IMR-90 (cell line): Measurements from ENCODE around the gene RTN4IP1. TPM values are rescaled to one million over a fixed set of nuclear protein-coding genes. Genes with fewer than 3 reads are reported as not detected.

ENCODE experiments used
- ATAC-seq: fragments of 200-7000 bp; cut with Tn5 transposase; 2 replicates; pipeline ENCODE4 v1.9.1; 2020; ENCODE audit warnings: low read depth, mild to moderate bottlenecking, moderate library complexity
- BruUV-seq: library from RNA; stranded (reverse); fragments of 400-500 nt; replicated peaks from 2 replicates; lab custom pipeline; 2021; lab: Mats Ljungman, UMichigan
- CTCF ChIA-PET: fragments of 300-600 bp; formaldehyde crosslinking; extraction: SDS; loops from one replicate; lab custom pipeline; 2021; ENCODE audit warnings: antibody characterized with exemption; lab: Yijun Ruan, JAX
- POLR2A ChIA-PET: fragments of 300-600 bp; sonication (Branson Sonifier 250); formaldehyde crosslinking; loops from one replicate; lab custom pipeline; 2022; ENCODE audit warnings: antibody characterized with exemption; ENCODE audit not compliant: unreplicated experiment; lab: Charles Lee
- DNase-seq: peaks from one replicate; pipeline ENCODE4 v3.0.0; 2013
- H2AFZ ChIP-seq: replicated peaks from 2 replicates; pipeline ENCODE3; 2013; ENCODE audit warnings: low read length, mild to moderate bottlenecking; ENCODE audit not compliant: poor library complexity
- H2AK5ac ChIP-seq: 2 replicates; pipeline ENCODE4 v1.6.1; 2013; ENCODE audit warnings: low read depth, low read length, inconsistent platforms
- H2AK9ac ChIP-seq: replicated peaks from 2 replicates; pipeline ENCODE3; 2013; ENCODE audit warnings: mild to moderate bottlenecking, low read depth, low read length, moderate library complexity; ENCODE audit not compliant: poor library complexity
- H2BK120ac ChIP-seq: 2 replicates; pipeline ENCODE4 v1.6.1; 2013; ENCODE audit warnings: low read depth, low read length, inconsistent platforms
- H2BK15ac ChIP-seq: 3 replicates; pipeline ENCODE4 v1.6.1; 2013; ENCODE audit warnings: low read depth, low read length, inconsistent platforms
- H2BK20ac ChIP-seq: 2 replicates; pipeline ENCODE4 v1.6.1; 2013; ENCODE audit warnings: low read depth, mild to moderate bottlenecking, inconsistent platforms, low read length, moderate library complexity
- H2BK5ac ChIP-seq: 2 replicates; pipeline ENCODE4 v1.6.1; 2013; ENCODE audit warnings: mild to moderate bottlenecking, low read depth, low read length, inconsistent platforms; ENCODE audit not compliant: poor library complexity, severe bottlenecking
- H3K14ac ChIP-seq: replicated peaks from 2 replicates; pipeline ENCODE4 v1.6.1; 2013; ENCODE audit warnings: low read depth, low read length, inconsistent platforms
- H3K18ac ChIP-seq: 2 replicates; pipeline ENCODE4 v1.6.1; 2013; ENCODE audit warnings: low read depth, low read length, control low read depth
- H3K23ac ChIP-seq: 2 replicates; pipeline ENCODE4 v1.6.1; 2013; ENCODE audit warnings: low read depth, low read length, inconsistent platforms
- H3K27ac ChIP-seq: 2 replicates; pipeline ENCODE4 v1.5.1; 2013; ENCODE audit warnings: mild to moderate bottlenecking, control low read depth, low read length; ENCODE audit not compliant: insufficient read depth
- H3K27me3 ChIP-seq: 2 replicates; pipeline ENCODE4 v1.6.1; 2013; ENCODE audit warnings: low read length; ENCODE audit not compliant: control insufficient read depth, insufficient read depth
- H3K36me3 ChIP-seq: 2 replicates; pipeline ENCODE4 v1.6.1; 2013; ENCODE audit warnings: low read length, mixed read lengths; ENCODE audit not compliant: control insufficient read depth, insufficient read depth
- H3K4ac ChIP-seq: 2 replicates; pipeline ENCODE4 v1.6.1; 2013; ENCODE audit warnings: low read depth, low read length, inconsistent platforms
- H3K4me1 ChIP-seq: 2 replicates; pipeline ENCODE4 v1.6.1; 2013; ENCODE audit warnings: low read length, mixed read lengths; ENCODE audit not compliant: control insufficient read depth, insufficient read depth
- H3K4me2 ChIP-seq: 2 replicates; pipeline ENCODE4 v1.6.1; 2013; ENCODE audit warnings: low read depth, mild to moderate bottlenecking, control low read depth, low read length, moderate library complexity
- H3K4me3 ChIP-seq: 2 replicates; pipeline ENCODE4 v1.5.1; 2013; ENCODE audit warnings: low read depth, mild to moderate bottlenecking, control low read depth, low read length, moderate library complexity; ENCODE audit not compliant: insufficient read depth
- H3K56ac ChIP-seq: 2 replicates; pipeline ENCODE4 v1.6.1; 2013; ENCODE audit warnings: low read length, inconsistent platforms; ENCODE audit not compliant: insufficient read depth; ENCODE audit errors: extremely low read depth
- H3K79me1 ChIP-seq, 2 experiments: 2 replicates each; pipeline ENCODE4 v1.6.1; 2013; ENCODE audit warnings: low read length in 2 of 2, inconsistent platforms in 1 of 2, low read depth in 1 of 2
- H3K9ac ChIP-seq: 2 replicates; pipeline ENCODE4 v1.6.1; 2013; ENCODE audit warnings: low read depth, low read length, control low read depth
- H3K9me1 ChIP-seq: 2 replicates; pipeline ENCODE4 v1.6.1; 2013; ENCODE audit warnings: low read length, inconsistent platforms; ENCODE audit not compliant: insufficient read depth
- H3K9me3 ChIP-seq: 2 replicates; pipeline ENCODE4 v1.6.1; 2013; ENCODE audit warnings: low read length; ENCODE audit not compliant: control insufficient read depth, insufficient read depth
- H4K20me1 ChIP-seq: 2 replicates; pipeline ENCODE4 v1.6.1; 2013; ENCODE audit warnings: low read length, inconsistent platforms; ENCODE audit not compliant: insufficient read depth
- H4K5ac ChIP-seq: 2 replicates; pipeline ENCODE4 v1.6.1; 2013; ENCODE audit warnings: mild to moderate bottlenecking, low read depth, low read length, control low read depth
- H4K8ac ChIP-seq, 2 experiments: 2 replicates each; pipeline ENCODE4 v1.6.1; 2013; ENCODE audit warnings: low read depth in 2 of 2, low read length in 2 of 2, control low read depth in 1 of 2, inconsistent platforms in 1 of 2
- H4K91ac ChIP-seq: 2 replicates; pipeline ENCODE4 v1.6.1; 2013; ENCODE audit warnings: low read depth, low read length, inconsistent platforms; ENCODE audit not compliant: insufficient read depth
- BHLHE40 ChIP-seq: fragments of 150-350 bp; IDR thresholded peaks from 2 replicates; pipeline ENCODE4 v1.6.1; 2016; ENCODE audit warnings: mild to moderate bottlenecking, low read depth, low read length
- CEBPB ChIP-seq: IDR thresholded peaks from 2 replicates; pipeline ENCODE4 v1.6.1; 2012; ENCODE audit warnings: low read depth, low read length, improper control_type of control experiment
- CHD1 ChIP-seq: IDR thresholded peaks from 2 replicates; pipeline ENCODE4 v1.6.1; 2012; ENCODE audit warnings: low read depth, low read length, improper control_type of control experiment
- CTCF ChIP-seq: conservative IDR thresholded peaks from 2 replicates; pipeline ENCODE4 v1.5.1; 2012; ENCODE audit warnings: mild to moderate bottlenecking, low read depth, low read length, improper control_type of control experiment
- ELK1 ChIP-seq: fragments of 150-350 bp; IDR thresholded peaks from 2 replicates; pipeline ENCODE4 v1.6.1; 2016; ENCODE audit warnings: low read depth, mild to moderate bottlenecking, low read length, moderate library complexity, borderline replicate concordance
- FOS ChIP-seq: fragments of 150-350 bp; IDR thresholded peaks from 2 replicates; pipeline ENCODE4 v1.6.1; 2016; ENCODE audit warnings: low read depth, low read length
- MAFK ChIP-seq: IDR thresholded peaks from 2 replicates; pipeline ENCODE4 v1.6.1; 2012; ENCODE audit warnings: low read depth, low read length, improper control_type of control experiment
- MAZ ChIP-seq: IDR thresholded peaks from 2 replicates; pipeline ENCODE4 v1.6.1; 2012; ENCODE audit warnings: low read depth, mild to moderate bottlenecking, low read length, improper control_type of control experiment, moderate library complexity, borderline replicate concordance
- MXI1 ChIP-seq: IDR thresholded peaks from 2 replicates; pipeline ENCODE4 v1.6.1; 2012; ENCODE audit warnings: low read depth, mild to moderate bottlenecking, low read length, moderate library complexity, borderline replicate concordance
- NFE2L2 ChIP-seq: fragments of 150-350 bp; IDR thresholded peaks from 2 replicates; pipeline ENCODE4 v1.6.1; 2016; ENCODE audit warnings: low read depth, mild to moderate bottlenecking, low read length
- POLR2A ChIP-seq: IDR thresholded peaks from 2 replicates; pipeline ENCODE4 v1.6.1; 2012; ENCODE audit warnings: mild to moderate bottlenecking, low read depth, low read length
- RAD21 ChIP-seq: IDR thresholded peaks from 2 replicates; pipeline ENCODE4 v1.6.1; 2012; ENCODE audit warnings: low read length, improper control_type of control experiment
- RCOR1 ChIP-seq: IDR thresholded peaks from 2 replicates; pipeline ENCODE4 v1.6.1; 2012; ENCODE audit warnings: mild to moderate bottlenecking, low read length, improper control_type of control experiment; ENCODE audit not compliant: insufficient replicate concordance
- RFX5 ChIP-seq: IDR thresholded peaks from 2 replicates; pipeline ENCODE4 v1.8.0; 2012; ENCODE audit warnings: low read depth, mild to moderate bottlenecking, low read length, moderate library complexity
- SMC3 ChIP-seq: fragments of 150-350 bp; IDR thresholded peaks from 2 replicates; pipeline ENCODE4 v1.6.1; 2016; ENCODE audit warnings: low read depth, mild to moderate bottlenecking, antibody characterized with exemption, low read length, moderate library complexity
- USF2 ChIP-seq: fragments of 150-350 bp; IDR thresholded peaks from 2 replicates; pipeline ENCODE4 v1.6.1; 2017; ENCODE audit warnings: mild to moderate bottlenecking, antibody characterized with exemption, low read length, low read depth
- WGBS, 2 experiments: methylation state at CpG; one replicate each; pipeline versions ENCODE4 v1.1.5 to v1.1.7; 2013; ENCODE audit warnings: missing lambda C conversion rate in 2 of 2; ENCODE audit not compliant: insufficient read length in 1 of 2; ENCODE audit errors: extremely low coverage in 2 of 2; 5-methylcytosine and 5-hydroxymethylcytosine counted together
- dilution Hi-C: fragments of 300-500 bp; cut with HindIII; formaldehyde crosslinking; loops from one replicate; pipeline ENCODE4 v1.14.3; 2018; ENCODE audit warnings: low sequenced_read_pairs; ENCODE audit not compliant: unreplicated experiment
- in situ Hi-C: fragments of 300-500 bp; cut with MboI; formaldehyde crosslinking; loops from 3 replicates; pipeline ENCODE4 v1.14.3; 2019; ENCODE audit warnings: low sequenced_read_pairs, inconsistent platforms, mixed read lengths
- intact Hi-C: fragments of 100-400 bp; cut with micrococcal nuclease; formaldehyde crosslinking; loops from 2 replicates; pipeline ENCODE4 v1.10.0; 2022
- polyA plus RNA-seq, 3 experiments: library from polyadenylated mRNA; depleted of rRNA; stranded (reverse); fragments of >200 nt; gene quantifications; 2 replicates each; pipeline ENCODE4 v1.2.3, GENCODE V29; 2012; ENCODE audit warnings: low replicate concordance in 1 of 3
- total RNA-seq: library from RNA; depleted of rRNA; stranded (reverse); fragments of >200 nt; gene quantifications from 2 replicates; pipeline ENCODE4 v1.2.3, GENCODE V29; 2012

RTN4IP1 gene
- total and polyA plus RNA-seq, 2 of the 4 experiments (the other 2 are of a cell fraction) = 5.7 to 9.9 TPM

- ATAC-seq = no peak
- H3K9ac ChIP-seq = no peak overlapping the region
- H4K20me1 ChIP-seq = no peaks in the 10 kb centered on the region
- no peak overlapping the region for H2AFZ ChIP-seq
- no peak overlapping the region for H4K5ac ChIP-seq
- no peak overlapping the region for H3K23ac ChIP-seq
- no peak overlapping the region for H2BK15ac ChIP-seq
- no peak overlapping the region for H3K4me2 ChIP-seq
- BruUV-seq = no TSS peak
- H4K91ac ChIP-seq = no peak overlapping the region
- H4K8ac ChIP-seq = no peak overlapping the region
- dilution Hi-C loops = no loop called here
- H2BK5ac ChIP-seq = no peak overlapping the region
- no peak overlapping the region for H2AK5ac ChIP-seq
- no peak overlapping the region for H3K14ac ChIP-seq
- H3K9me3 ChIP-seq = no peaks in the 10 kb centered on the region
- no peak overlapping the region for H2BK120ac ChIP-seq
- no peak overlapping the region for H3K27ac ChIP-seq
- intact Hi-C loops = no loop called here
- POLR2A ChIA-PET = no interaction called here
- CTCF ChIA-PET = interaction anchor here (0.7 to 1.2 kb wide), 2 partner anchors 11 to 160 kb away, joined by 3 read pairs; no protein-coding TSS in a partner anchor
- peaks cover 3% of the 10 kb centered on the region; the same call in 1 of the 2 replicates for H3K4me1 ChIP-seq
- no peak overlapping the region for H2BK20ac ChIP-seq
- in situ Hi-C loops = no loop called here
- no peak overlapping the region for H3K18ac ChIP-seq
- no peak overlapping the region for H3K56ac ChIP-seq
- no peak overlapping the region for H2AK9ac ChIP-seq
- TF ChIP-seq CTCF = no peak
- TF ChIP-seq MAZ = no peak
- TF ChIP-seq CEBPB = no peak
- TF ChIP-seq FOS = no peak
- no peak for TF ChIP-seq MAFK
- TF ChIP-seq RCOR1 = no peak
- no peak for TF ChIP-seq BHLHE40
- no peak for TF ChIP-seq CHD1
- no peak for TF ChIP-seq MXI1
- TF ChIP-seq USF2 = no peak
- TF ChIP-seq POLR2A = no peak
- TF ChIP-seq SMC3 = no peak
- no peak for TF ChIP-seq RAD21
- TF ChIP-seq NFE2L2 = no peak
- no peak for TF ChIP-seq ELK1
- no peak for TF ChIP-seq RFX5
- H3K9me1 ChIP-seq = no peaks in the 10 kb centered on the region
- WGBS, 2 experiments = 100% methylated on average over 5 of the region's 8 CpGs; no CpG with 5 or more reads in 1 of the 2 experiments
- DNase-seq = no peak
- no peaks in the 10 kb centered on the region for H3K79me1 ChIP-seq
- no peaks in the 10 kb centered on the region for H3K27me3 ChIP-seq
- peaks cover 4% of the 10 kb centered on the region; the same call in 1 of the 2 replicates for H3K36me3 ChIP-seq
- H3K4me3 ChIP-seq = no peak overlapping the region
- no peak overlapping the region for H3K4ac ChIP-seq
Observed at GRCh38 chr6:106622412-106622811, 6.9 kb downstream of the RTN4IP1 start.
